ENCODE results near the gene VAV1.

DNA sequence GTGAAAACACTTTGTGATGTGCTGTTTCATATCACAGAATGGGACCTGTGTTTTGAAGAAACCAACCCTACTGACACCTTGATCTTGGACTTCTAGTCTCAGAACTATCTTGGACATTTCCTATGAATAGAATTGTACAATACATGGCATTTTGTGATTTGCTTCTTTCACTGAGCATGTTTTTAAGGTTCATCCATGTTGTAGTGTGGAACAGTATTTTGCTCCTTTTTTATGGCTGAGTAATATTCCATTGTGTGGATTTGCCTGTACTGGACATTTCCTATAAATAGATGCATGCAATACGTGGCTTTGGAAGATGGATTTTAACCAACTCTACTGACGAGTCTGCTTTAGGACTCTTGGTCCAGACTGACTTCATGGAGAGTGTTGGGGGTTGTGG, 46.8 kb downstream of the VAV1 start:
- no peak for TF ChIP-seq REST (IDR thresholded peaks at IDR 0.05; ENCODE audit: insufficient read depth in 1 of 2, low read depth in 2 of 2, low read length in 1 of 2)
- TF ChIP-seq POLR2AphosphoS5 (IDR thresholded peaks at IDR 0.05; ENCODE audit: low read depth, low read length) = no peak
